ENCODE results near the gene UQCRC1.

GRCh38 chr3:48656061-48656840 lies 46.8 kb upstream of the UQCRC1 start:
- TF ChIP-seq CTCF (IDR thresholded peaks at IDR 0.05; ENCODE audit: low read depth, low read length, poor library complexity, severe bottlenecking) (peak; percentile 69), EZH2phosphoT487 (IDR thresholded peaks at IDR 0.05; ENCODE audit: borderline replicate concordance, low read length) (no peak)
